HG02571 (cell line): ENCODE results near the gene ATP2C2.

ENCODE experiments used
- ATAC-seq: cut with Tn5 transposase; IDR thresholded peaks from one replicate; pipeline ENCODE4 v1.9.1; 2021; ENCODE audit warnings: mild to moderate bottlenecking, moderate library complexity; ENCODE audit not compliant: unreplicated experiment

Gene ATP2C2

GRCh38 chr16:84466692-84467091, 98.4 kb downstream of the ATP2C2 start:
- no peak for ATAC-seq

- no peak for ATAC-seq
These were observed 98.9 kb downstream of the ATP2C2 start for GRCh38 chr16:84467256-84467655.

GRCh38 chr16:84467709-84468108, 99.4 kb downstream of the ATP2C2 start:
- ATAC-seq, result no peak

- ATAC-seq, result no peak
These were observed 103.0 kb downstream of the ATP2C2 start for GRCh38 chr16:84471316-84471715.

GRCh38 chr16:84471966-84472365, 103.6 kb downstream of the ATP2C2 start:
- no peak for ATAC-seq

- ATAC-seq, result no peak
These were observed 107.4 kb downstream of the ATP2C2 start for GRCh38 chr16:84475643-84476240.

- no peak for ATAC-seq
These were observed 108.1 kb downstream of the ATP2C2 start for GRCh38 chr16:84476401-84476800.

GRCh38 chr16:84477661-84478060, 109.3 kb downstream of the ATP2C2 start:
- ATAC-seq, result no peak

GRCh38 chr16:84478172-84478947, 110.0 kb downstream of the ATP2C2 start:
- no peak for ATAC-seq

GRCh38 chr16:84479716-84480450, 111.5 kb downstream of the ATP2C2 start:
- ATAC-seq, result no peak

- no peak for ATAC-seq
These were observed 112.9 kb downstream of the ATP2C2 start for GRCh38 chr16:84481051-84481735.

GRCh38 chr16:84482001-84482891, 113.9 kb downstream of the ATP2C2 start:
- ATAC-seq, result no peak

- no peak for ATAC-seq
These were observed 114.9 kb downstream of the ATP2C2 start for GRCh38 chr16:84482951-84483881.

- no peak for ATAC-seq
These were observed 115.7 kb downstream of the ATP2C2 start for GRCh38 chr16:84483882-84484565.

GRCh38 chr16:84484579-84485254, 116.4 kb downstream of the ATP2C2 start:
- ATAC-seq, result no peak

- ATAC-seq, result no peak
These were observed 117.1 kb downstream of the ATP2C2 start for GRCh38 chr16:84485255-84486010.

- no peak for ATAC-seq
These were observed 117.8 kb downstream of the ATP2C2 start for GRCh38 chr16:84486126-84486525.
